Smooth muscle cell (in vitro differentiated cells): Measurements from ENCODE around the gene TOX2. TPM values are rescaled to one million over a fixed set of nuclear protein-coding genes. Genes with fewer than 3 reads are reported as not detected.

ENCODE experiments used
- DNase-seq: peaks from one replicate; lab custom pipeline; 2025; ENCODE audit not compliant: unreplicated experiment; lab: John Stamatoyannopoulos, UW
- H2AFZ ChIP-seq: fragments of 200-600 bp; sonication (generic); 2 replicates; pipeline ENCODE4 v1.6.0; 2016; ENCODE audit warnings: antibody characterized with exemption, low read depth, mild to moderate bottlenecking
- H3F3A ChIP-seq: fragments of 200-600 bp; sonication (generic); 2 replicates; pipeline ENCODE4 v1.6.0; 2017; ENCODE audit warnings: antibody characterized with exemption, low read depth
- H3K27ac ChIP-seq: fragments of 200-600 bp; sonication (generic); 2 replicates; pipeline ENCODE4 v1.5.1; 2016; ENCODE audit warnings: low read depth, mild to moderate bottlenecking
- H3K27me3 ChIP-seq: fragments of 200-600 bp; sonication (generic); 2 replicates; pipeline ENCODE4 v1.6.1; 2016; ENCODE audit warnings: low read depth, mild to moderate bottlenecking
- H3K36me3 ChIP-seq: fragments of 200-600 bp; sonication (generic); 2 replicates; pipeline ENCODE4 v1.5.1; 2016; ENCODE audit warnings: low read depth
- H3K4me1 ChIP-seq: fragments of 200-600 bp; sonication (generic); 2 replicates; pipeline ENCODE4 v1.5.1; 2016; ENCODE audit warnings: low read depth
- H3K4me2 ChIP-seq: fragments of 200-600 bp; sonication (generic); 2 replicates; pipeline ENCODE4 v1.6.0; 2016; ENCODE audit warnings: mild to moderate bottlenecking
- H3K4me3 ChIP-seq: fragments of 200-600 bp; sonication (generic); 2 replicates; pipeline ENCODE4 v1.5.1; 2016; ENCODE audit warnings: mild to moderate bottlenecking
- H3K79me2 ChIP-seq: fragments of 200-600 bp; sonication (generic); 2 replicates; pipeline ENCODE4 v1.6.0; 2016; ENCODE audit warnings: low read depth, mild to moderate bottlenecking
- H3K9ac ChIP-seq: fragments of 200-600 bp; sonication (generic); 2 replicates; pipeline ENCODE4 v1.6.0; 2016; ENCODE audit warnings: low read depth
- H3K9me3 ChIP-seq: fragments of 200-600 bp; sonication (generic); replicated peaks from 2 replicates; pipeline ENCODE4 v1.5.1; 2016; ENCODE audit warnings: low read depth
- H4K20me1 ChIP-seq: fragments of 200-600 bp; sonication (generic); 2 replicates; pipeline ENCODE4 v1.6.0; 2016; ENCODE audit warnings: low read depth
- CTCF ChIP-seq: fragments of 200-600 bp; sonication (generic); IDR thresholded peaks from 2 replicates; pipeline ENCODE4 v1.5.1; 2017; ENCODE audit warnings: borderline replicate concordance, mild to moderate bottlenecking, antibody characterized with exemption; ENCODE audit not compliant: insufficient read depth, poor library complexity, severe bottlenecking
- WGBS: methylation state at CpG from one replicate; pipeline ENCODE4 v1.1.7; 2016; ENCODE audit warnings: low lambda C conversion rate; 5-methylcytosine and 5-hydroxymethylcytosine counted together
- polyA plus RNA-seq: library from polyadenylated mRNA; unstranded; fragments of >200 nt; fragmentation: Nextera tagmentation; extraction: Ambion mirVana; gene quantifications from 2 replicates; pipeline ENCODE4 v1.2.1, GENCODE V29; 2016
- total RNA-seq: library from RNA; depleted of rRNA; stranded (reverse); fragments of >200 nt; gene quantifications from 2 replicates; pipeline ENCODE4 v1.2.3, GENCODE V29; 2014

Gene TOX2
- total and polyA plus RNA-seq, 2 experiments from 2014 or later, result 1.1 to 3.8 TPM

- no peaks in the 10 kb centered on the region for H3K36me3 ChIP-seq
- H3K27ac ChIP-seq, result no peak overlapping the region
- no peaks in the 10 kb centered on the region for H3K4me1 ChIP-seq
- no peak overlapping the region for H3K4me3 ChIP-seq
- no peak for TF ChIP-seq CTCF
- no peak overlapping the region for H2AFZ ChIP-seq
- no peaks in the 10 kb centered on the region for H3F3A ChIP-seq
- H3K79me2 ChIP-seq, result no peaks in the 10 kb centered on the region
- H3K9ac ChIP-seq, result no peak overlapping the region
- 98% methylated on average over 12 of the region's 12 CpGs for WGBS
- DNase-seq, result no peak
- H3K4me2 ChIP-seq, result no peak overlapping the region
- H3K27me3 ChIP-seq, result no peaks in the 10 kb centered on the region
- H4K20me1 ChIP-seq, result no peaks in the 10 kb centered on the region
- no peaks in the 10 kb centered on the region for H3K9me3 ChIP-seq
These were observed 23.5 kb downstream of the TOX2 start for GRCh38 chr20:43938017-43938655.

- no peak overlapping the region for H3K9ac ChIP-seq
- WGBS, result 51% methylated on average over 9 of the region's 9 CpGs
These were observed 24.5 kb downstream of the TOX2 start for GRCh38 chr20:43938932-43939761.

GRCh38 chr20:43939762-43940121 lies 25.1 kb downstream of the TOX2 start:
- 26% methylated on average over 1 of the region's 1 CpG for WGBS
- no peaks in the 10 kb centered on the region for H3F3A ChIP-seq
- no peaks in the 10 kb centered on the region for H3K9me3 ChIP-seq
- H3K4me1 ChIP-seq, result no peaks in the 10 kb centered on the region
- no peak for TF ChIP-seq CTCF
- H3K4me3 ChIP-seq, result no peak overlapping the region
- H4K20me1 ChIP-seq, result no peaks in the 10 kb centered on the region
- DNase-seq, result no peak
- peak overlapping the region; percentile 20 for H3K27ac ChIP-seq
- H3K36me3 ChIP-seq, result no peaks in the 10 kb centered on the region
- no peak overlapping the region for H2AFZ ChIP-seq
- H3K9ac ChIP-seq, result no peak overlapping the region
- no peaks in the 10 kb centered on the region for H3K27me3 ChIP-seq
- H3K79me2 ChIP-seq, result no peaks in the 10 kb centered on the region
- H3K4me2 ChIP-seq, result peak overlapping the region; percentile 32

More at GRCh38 chr20:43938932-43939761, 24.5 kb downstream of the TOX2 start:
- no peaks in the 10 kb centered on the region for H3K9me3 ChIP-seq
- H3K36me3 ChIP-seq, result no peaks in the 10 kb centered on the region
- no peak overlapping the region for H3K4me3 ChIP-seq
- TF ChIP-seq CTCF, result no peak
- no peaks in the 10 kb centered on the region for H3F3A ChIP-seq
- H3K4me1 ChIP-seq, result no peaks in the 10 kb centered on the region
- no peaks in the 10 kb centered on the region for H3K79me2 ChIP-seq
- no peaks in the 10 kb centered on the region for H4K20me1 ChIP-seq
- peak overlapping the region; percentile 20 for H3K27ac ChIP-seq
- H3K4me2 ChIP-seq, result peak overlapping the region; percentile 32
- H3K27me3 ChIP-seq, result no peaks in the 10 kb centered on the region
- H2AFZ ChIP-seq, result no peak overlapping the region
- DNase-seq, result no peak
